Activated CD4-positive, alpha-beta T cell treated with anti-CD3 and anti-CD28 coated beads for 1 hour (primary cell): ENCODE measurements around the gene SPRED3.
"Not testable (repeated sequence)": the region's sequence is repeated elsewhere in the genome, so short reads cannot be mapped to it uniquely, and the experiment has no call there.

ENCODE experiments used
- DNase-seq: peaks from one replicate; pipeline ENCODE4 v3.0.0-alpha.2; 2020

SPRED3 gene

GRCh38 chr19:38422438-38422837 is 33.9 kb downstream of the SPRED3 start:
- DNase-seq: no peak

GRCh38 chr19:38424272-38424671 is 35.8 kb downstream of the SPRED3 start:
- DNase-seq: no peak

- DNase-seq: no peak
These were observed 36.8 kb downstream of the SPRED3 start for GRCh38 chr19:38425222-38425809.

GRCh38 chr19:38425810-38426466 is 37.4 kb downstream of the SPRED3 start, which contains the start of gene RASGRP4:
RASGRP4 (minus strand) TSS chr19:38426219; CDS start chr19:38426091, 128 bp downstream.
- DNase-seq: no peak

GRCh38 chr19:38427035-38427677 is 38.7 kb downstream of the SPRED3 start:
- not testable (repeated sequence) for DNase-seq

- DNase-seq: no peak
These were observed 40.7 kb downstream of the SPRED3 start for GRCh38 chr19:38429055-38429810.

GRCh38 chr19:38429811-38430156 is 41.3 kb downstream of the SPRED3 start:
- DNase-seq: no peak

- DNase-seq: no peak
These were observed 42.4 kb downstream of the SPRED3 start for GRCh38 chr19:38430931-38431330.

GRCh38 chr19:38433268-38433733 is 44.8 kb downstream of the SPRED3 start, which contains the start of gene RYR1:
RYR1 (plus strand) TSS chr19:38433691; CDS start chr19:38433830, 139 bp downstream.
- DNase-seq: peak; percentile 13

GRCh38 chr19:38434549-38435051 is 46.1 kb downstream of the SPRED3 start:
- no peak for DNase-seq

- no peak for DNase-seq
These were observed 48.8 kb downstream of the SPRED3 start for GRCh38 chr19:38437295-38437694.

- DNase-seq: no peak
These were observed 49.4 kb downstream of the SPRED3 start for GRCh38 chr19:38437917-38438316.

GRCh38 chr19:38440592-38440991 is 52.1 kb downstream of the SPRED3 start:
- no peak for DNase-seq

GRCh38 chr19:38441657-38442348 is 53.3 kb downstream of the SPRED3 start:
- DNase-seq: no peak

GRCh38 chr19:38442736-38443135 is 54.2 kb downstream of the SPRED3 start:
- no peak for DNase-seq

- no peak for DNase-seq
These were observed 55.0 kb downstream of the SPRED3 start for GRCh38 chr19:38443458-38443999.

GRCh38 chr19:38444026-38444425 is 55.5 kb downstream of the SPRED3 start:
- DNase-seq: no peak

GRCh38 chr19:38445362-38445761 is 56.9 kb downstream of the SPRED3 start:
- DNase-seq: no peak

GRCh38 chr19:38448225-38448624 is 59.7 kb downstream of the SPRED3 start:
- no peak for DNase-seq
